ENCODE measurements around the gene ARID1A.

DNA sequence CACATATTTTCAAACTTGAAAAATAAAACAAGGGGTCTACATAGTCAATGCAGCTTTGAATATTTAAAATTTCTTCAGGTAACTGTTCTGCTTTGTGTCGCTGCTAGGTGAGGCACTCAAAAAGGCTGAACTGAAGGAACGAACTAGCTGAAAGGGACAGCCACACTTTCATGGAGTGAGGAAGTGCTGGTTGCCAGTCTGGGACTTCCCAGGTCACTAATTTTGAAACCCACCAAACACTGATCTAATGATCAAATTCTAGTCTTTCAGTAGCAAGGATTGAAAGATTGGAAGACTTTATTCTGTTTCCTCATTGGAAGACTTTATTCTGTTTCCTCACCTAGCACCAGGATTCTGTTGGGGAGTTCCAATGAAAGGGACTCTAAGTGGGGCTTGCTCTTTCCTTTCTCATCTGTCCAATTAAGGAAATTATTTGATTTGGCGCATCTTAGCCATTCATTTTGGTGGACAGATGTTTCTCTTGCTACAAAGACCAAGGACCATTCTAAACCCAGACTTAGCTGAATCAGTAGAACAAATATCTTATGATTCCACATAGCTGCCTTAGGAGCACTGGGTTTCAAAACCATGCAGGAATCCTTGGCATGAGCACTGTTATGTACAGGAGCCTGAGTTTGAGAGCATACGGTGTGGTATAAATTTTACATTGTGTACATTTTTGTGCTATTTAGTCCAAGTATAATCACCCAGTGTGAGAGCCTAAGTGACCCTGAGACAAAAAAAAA is 10.9 kb upstream of the ARID1A start:
- TF ChIP-seq, protein P1, sequence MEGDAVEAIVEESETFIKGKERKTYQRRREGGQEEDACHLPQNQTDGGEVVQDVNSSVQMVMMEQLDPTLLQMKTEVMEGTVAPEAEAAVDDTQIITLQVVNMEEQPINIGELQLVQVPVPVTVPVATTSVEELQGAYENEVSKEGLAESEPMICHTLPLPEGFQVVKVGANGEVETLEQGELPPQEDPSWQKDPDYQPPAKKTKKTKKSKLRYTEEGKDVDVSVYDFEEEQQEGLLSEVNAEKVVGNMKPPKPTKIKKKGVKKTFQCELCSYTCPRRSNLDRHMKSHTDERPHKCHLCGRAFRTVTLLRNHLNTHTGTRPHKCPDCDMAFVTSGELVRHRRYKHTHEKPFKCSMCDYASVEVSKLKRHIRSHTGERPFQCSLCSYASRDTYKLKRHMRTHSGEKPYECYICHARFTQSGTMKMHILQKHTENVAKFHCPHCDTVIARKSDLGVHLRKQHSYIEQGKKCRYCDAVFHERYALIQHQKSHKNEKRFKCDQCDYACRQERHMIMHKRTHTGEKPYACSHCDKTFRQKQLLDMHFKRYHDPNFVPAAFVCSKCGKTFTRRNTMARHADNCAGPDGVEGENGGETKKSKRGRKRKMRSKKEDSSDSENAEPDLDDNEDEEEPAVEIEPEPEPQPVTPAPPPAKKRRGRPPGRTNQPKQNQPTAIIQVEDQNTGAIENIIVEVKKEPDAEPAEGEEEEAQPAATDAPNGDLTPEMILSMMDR (IDR thresholded peaks at IDR 0.05; ENCODE audit: insufficient read depth, low read length, poor library complexity, severe bottlenecking): no peak
- TF ChIP-seq EZH2phosphoT487 (conservative IDR thresholded peaks at IDR 0.05; ENCODE audit: low read length): no peak
